Measurements from ENCODE around the gene ENO1.
A peak's percentile ranks its signal among the peaks of the same experiment; 100 is the strongest.

Gene ENO1

GRCh38 chr1:8873506-8874229 lies 4.8 kb downstream of the ENO1 start:
- peak overlapping the region; percentile 27 for H3K4me3 ChIP-seq (ENCODE audit: low read depth, low read length)
- peak; percentile 92 for DNase-seq (ENCODE audit: low read depth)

DNA sequence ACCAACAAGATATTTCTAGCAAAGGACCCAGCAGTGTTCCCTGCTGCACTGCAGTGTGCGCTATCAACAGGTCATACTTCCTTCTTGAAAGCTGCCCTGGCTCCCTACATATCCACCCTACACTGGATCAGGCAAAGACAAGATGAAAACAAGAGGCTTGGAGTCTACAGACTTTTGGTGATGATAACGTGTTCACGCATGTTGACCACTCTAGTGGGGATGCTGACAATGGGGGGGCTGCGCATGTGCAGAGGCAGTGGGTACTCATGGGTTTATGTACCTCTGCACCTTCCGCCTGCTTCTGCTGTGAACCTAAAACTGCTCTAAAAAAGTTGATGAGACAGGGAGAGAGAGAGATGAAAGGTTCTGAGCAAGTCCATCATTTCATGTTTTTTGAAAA lies 5.5 kb downstream of the ENO1 start:
- no peak for DNase-seq (ENCODE audit: low read depth)
- peak overlapping the region; percentile 27 for H3K4me3 ChIP-seq (ENCODE audit: low read depth, low read length)

DNA sequence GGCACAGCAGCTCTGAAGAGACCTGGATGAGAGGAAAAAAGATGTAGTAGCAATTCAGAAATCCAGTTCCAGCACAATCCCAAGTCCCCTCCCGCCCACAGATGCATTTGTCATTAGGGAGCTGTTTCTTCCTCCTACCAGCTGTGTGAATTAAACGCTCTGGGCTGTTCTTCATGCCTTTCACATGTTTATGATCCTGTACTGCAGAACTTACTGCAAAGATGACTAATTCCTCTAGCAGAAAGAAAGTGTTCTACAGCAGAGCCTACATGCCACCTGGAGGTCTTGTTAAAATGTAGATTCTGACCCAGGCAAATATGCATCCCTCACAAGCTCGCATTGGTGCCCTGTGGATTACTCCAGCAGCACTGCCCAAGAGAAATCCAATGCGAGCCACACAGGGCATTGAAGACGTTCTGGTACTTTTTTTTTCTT lies 6.5 kb downstream of the ENO1 start:
- DNase-seq (ENCODE audit: low read depth) = no peak
- H3K4me3 ChIP-seq (ENCODE audit: low read depth, low read length) = no peak overlapping the region

GRCh38 chr1:8871539-8871935 lies 6.9 kb downstream of the ENO1 start:
- no peak overlapping the region for H3K4me3 ChIP-seq (ENCODE audit: low read depth, low read length)
- no peak for DNase-seq (ENCODE audit: low read depth)

DNA sequence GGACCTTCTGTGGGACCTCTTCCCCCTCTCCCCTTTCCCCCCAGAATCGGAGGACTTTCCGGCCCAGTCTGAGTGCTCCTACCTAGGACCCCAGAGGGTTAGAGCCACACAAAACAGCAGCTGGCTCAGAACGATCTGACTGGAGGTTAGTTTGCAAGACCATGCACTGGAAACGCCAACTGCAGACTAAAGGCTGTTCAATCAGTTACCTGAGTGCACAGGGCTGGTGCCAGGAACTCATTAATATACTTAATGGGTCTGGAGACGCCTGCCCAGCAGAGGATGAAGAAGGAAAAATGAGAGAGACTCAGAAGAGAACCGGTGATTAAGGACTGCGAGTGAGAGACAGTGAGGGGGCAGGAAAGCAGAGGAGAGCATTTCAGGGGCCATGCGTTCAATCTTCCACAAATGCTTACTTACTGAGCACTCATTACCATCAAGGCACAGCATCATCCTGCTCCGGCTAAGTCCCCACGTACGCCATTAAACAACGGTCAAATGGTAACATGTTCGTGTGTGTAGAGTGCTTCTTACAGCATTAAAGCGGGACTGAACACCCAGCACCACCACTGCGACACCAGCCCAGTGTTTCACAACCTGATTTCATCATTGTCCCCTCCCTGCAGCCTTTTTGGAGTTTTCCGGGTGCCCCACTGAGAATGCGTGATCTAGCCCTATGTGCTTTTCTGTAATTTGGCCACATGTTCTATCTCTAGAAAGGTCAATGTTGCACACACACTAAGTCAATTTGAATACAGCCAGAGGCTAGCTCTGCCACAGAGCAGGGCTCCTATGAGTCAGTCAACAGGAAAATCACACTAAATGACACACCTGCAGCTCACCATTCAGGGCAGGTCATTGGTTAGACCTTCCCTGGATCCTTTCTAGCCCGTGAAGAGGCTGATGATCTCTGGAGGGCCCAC lies 7.6 kb downstream of the ENO1 start:
- no peak for DNase-seq (ENCODE audit: low read depth)
- H3K4me3 ChIP-seq (ENCODE audit: low read depth, low read length) = no peak overlapping the region

DNA sequence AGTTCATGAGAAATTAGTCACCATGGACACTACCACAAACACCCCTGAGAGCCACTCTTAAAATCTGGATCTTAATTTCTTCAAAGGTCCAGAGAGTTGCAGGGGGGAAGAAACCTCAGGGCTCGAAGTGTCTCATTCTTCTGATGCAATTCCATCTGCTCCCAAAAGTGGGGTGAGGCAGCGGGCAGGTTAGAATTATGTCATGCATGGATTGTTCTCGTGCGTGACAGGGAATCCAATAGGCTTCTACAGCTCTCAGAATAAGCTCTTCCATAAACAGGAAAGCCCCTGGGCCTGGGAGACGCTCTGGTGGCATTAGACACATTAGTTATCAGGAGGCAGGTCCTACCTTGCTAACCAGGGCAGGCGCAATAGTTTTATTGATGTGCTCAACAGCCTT lies 8.4 kb downstream of the ENO1 start:
- no peak for DNase-seq (ENCODE audit: low read depth)

DNA sequence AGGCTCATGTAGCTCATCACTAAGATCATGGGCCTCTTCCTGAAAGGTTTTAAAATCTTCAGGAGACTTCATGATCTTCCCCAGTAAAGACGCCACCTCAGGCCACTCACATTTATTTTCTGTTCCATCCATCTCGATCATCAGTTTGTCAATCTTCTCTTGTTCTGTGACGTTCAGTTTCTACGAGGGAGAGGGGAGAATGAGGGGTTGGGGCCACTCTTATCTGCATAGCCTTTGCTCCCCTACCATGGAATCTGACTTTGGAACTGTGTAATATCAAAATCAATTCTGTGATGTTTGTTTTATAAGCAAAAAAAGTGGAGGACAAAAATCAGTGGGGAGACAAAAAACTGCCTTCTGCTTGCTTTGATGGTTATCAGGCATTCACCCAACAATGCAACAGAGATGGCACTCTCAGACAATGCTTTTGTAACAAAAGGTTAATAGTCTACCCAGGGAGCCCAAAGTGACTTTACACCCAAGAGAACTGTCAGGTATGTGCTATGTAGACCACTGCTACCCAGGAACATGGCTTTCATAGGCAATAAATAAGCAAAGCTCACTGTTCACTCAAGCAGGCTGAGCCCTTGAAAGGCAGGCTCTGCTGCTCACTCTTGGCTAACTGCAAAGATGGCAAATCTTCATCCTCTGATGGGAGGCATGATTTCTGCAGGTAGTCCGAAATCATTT lies 10.5 kb downstream of the ENO1 start:
- no peak overlapping the region for H3K4me3 ChIP-seq (ENCODE audit: low read depth, low read length)
- no peak for DNase-seq (ENCODE audit: low read depth)

More for the DNA sequence above, 8.4 kb downstream of the ENO1 start:
- no peak overlapping the region for H3K4me3 ChIP-seq (ENCODE audit: low read depth, low read length)

GRCh38 chr1:8866792-8867415 lies 11.6 kb downstream of the ENO1 start:
- H3K4me3 ChIP-seq (ENCODE audit: low read depth, low read length) = no peak overlapping the region
- no peak for DNase-seq (ENCODE audit: low read depth)

GRCh38 chr1:8866173-8866791 lies 12.2 kb downstream of the ENO1 start:
- DNase-seq (ENCODE audit: low read depth) = no peak
- no peak overlapping the region for H3K4me3 ChIP-seq (ENCODE audit: low read depth, low read length)

DNA sequence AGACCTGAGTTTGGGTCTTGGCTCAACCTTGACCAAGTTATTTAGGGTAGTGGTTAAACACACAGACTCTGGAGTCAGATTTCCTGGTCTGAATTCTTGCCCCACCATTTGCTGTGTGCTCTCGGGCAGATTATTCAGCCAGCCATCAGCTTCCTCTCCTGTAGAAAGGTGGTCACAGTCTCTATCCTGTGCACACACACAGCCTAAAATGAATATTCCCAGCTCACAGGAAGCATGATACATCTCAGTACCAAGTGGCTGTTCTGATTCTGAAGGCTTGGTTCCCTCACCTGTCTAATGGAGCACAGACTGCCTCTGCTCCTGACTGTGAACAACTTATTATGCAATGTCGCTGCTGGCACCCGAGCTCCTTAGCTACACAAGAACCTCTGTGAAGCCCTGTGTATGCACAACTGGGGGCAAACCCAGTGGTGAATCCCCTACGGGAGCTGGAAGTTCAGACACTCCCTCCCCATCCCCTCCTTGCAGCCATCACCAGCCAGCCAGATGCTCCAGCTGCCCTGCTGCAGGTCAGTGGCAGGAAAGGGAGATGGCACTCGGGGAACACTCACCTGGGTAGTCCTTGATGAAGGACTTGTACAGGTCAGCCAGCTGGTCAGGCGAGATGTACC lies 13.7 kb downstream of the ENO1 start:
- DNase-seq (ENCODE audit: low read depth) = no peak
- no peak overlapping the region for H3K4me3 ChIP-seq (ENCODE audit: low read depth, low read length)

DNA sequence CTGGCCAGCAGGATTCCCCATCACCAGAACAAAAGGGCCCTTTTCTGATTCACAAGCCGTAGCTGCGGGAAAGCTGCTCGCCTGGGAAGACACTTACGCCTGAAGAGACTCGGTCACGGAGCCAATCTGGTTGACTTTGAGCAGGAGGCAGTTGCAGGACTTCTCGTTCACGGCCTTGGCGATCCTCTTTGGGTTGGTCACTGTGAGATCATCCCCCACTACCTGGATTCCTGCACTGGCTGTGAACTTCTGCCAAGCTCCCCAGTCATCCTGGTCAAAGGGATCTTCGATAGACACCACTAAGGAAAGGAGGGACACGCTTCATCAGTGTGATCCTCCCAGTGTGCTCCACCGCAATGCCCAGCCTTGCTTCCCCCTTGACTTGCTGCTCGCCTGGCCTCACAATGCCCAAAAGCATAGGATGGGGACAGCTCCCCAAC lies 14.7 kb downstream of the ENO1 start:
- no peak for DNase-seq (ENCODE audit: low read depth)

GRCh38 chr1:8863138-8863537 lies 15.3 kb downstream of the ENO1 start:
- no peak overlapping the region for H3K4me3 ChIP-seq (ENCODE audit: low read depth, low read length)
- DNase-seq (ENCODE audit: low read depth) = no peak

More for the DNA sequence above, 14.7 kb downstream of the ENO1 start:
- H3K4me3 ChIP-seq (ENCODE audit: low read depth, low read length) = no peak overlapping the region

DNA sequence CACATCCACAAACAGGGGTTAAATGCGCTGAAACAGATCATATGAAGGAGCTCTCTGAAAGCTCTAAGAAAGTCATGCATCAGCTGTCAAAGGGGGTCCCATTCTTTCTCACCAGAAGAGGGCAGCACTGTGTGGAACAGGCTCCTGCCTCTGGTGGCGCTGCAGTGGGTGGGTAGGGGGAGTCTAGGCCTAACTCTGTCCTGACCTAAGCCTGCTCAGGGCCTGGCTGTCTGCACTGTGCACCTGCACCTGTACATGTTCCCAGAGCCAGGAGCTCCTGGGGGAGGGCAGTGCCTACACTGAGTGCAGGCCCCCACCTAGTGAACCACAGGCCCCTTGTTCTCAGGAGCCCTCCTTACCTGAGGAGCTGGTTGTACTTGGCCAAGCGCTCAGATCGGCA lies 16.0 kb downstream of the ENO1 start:
- DNase-seq (ENCODE audit: low read depth) = no peak
- no peak overlapping the region for H3K4me3 ChIP-seq (ENCODE audit: low read depth, low read length)

- no peak overlapping the region for H3K4me3 ChIP-seq (ENCODE audit: low read depth, low read length)
- DNase-seq (ENCODE audit: low read depth) = no peak
Measured at GRCh38 chr1:8860738-8861516, 17.6 kb downstream of the ENO1 start.

- peak; percentile 17 for DNase-seq (ENCODE audit: low read depth)
- H3K4me3 ChIP-seq (ENCODE audit: low read depth, low read length) = no peak overlapping the region
Measured at GRCh38 chr1:8858888-8859706, 19.4 kb downstream of the ENO1 start.

GRCh38 chr1:8858112-8858668 lies 20.3 kb downstream of the ENO1 start:
- no peak overlapping the region for H3K4me3 ChIP-seq (ENCODE audit: low read depth, low read length)
- DNase-seq (ENCODE audit: low read depth) = peak; percentile 59
